Left forelimb (tissue), 1 donor: ENCODE data around the gene MAN1C1.

Experiments used
- DNase-seq: peaks from one replicate; pipeline ENCODE4 v3.0.0-alpha.2; 2018; ENCODE audit warnings: low spot score

The MAN1C1 gene

DNA sequence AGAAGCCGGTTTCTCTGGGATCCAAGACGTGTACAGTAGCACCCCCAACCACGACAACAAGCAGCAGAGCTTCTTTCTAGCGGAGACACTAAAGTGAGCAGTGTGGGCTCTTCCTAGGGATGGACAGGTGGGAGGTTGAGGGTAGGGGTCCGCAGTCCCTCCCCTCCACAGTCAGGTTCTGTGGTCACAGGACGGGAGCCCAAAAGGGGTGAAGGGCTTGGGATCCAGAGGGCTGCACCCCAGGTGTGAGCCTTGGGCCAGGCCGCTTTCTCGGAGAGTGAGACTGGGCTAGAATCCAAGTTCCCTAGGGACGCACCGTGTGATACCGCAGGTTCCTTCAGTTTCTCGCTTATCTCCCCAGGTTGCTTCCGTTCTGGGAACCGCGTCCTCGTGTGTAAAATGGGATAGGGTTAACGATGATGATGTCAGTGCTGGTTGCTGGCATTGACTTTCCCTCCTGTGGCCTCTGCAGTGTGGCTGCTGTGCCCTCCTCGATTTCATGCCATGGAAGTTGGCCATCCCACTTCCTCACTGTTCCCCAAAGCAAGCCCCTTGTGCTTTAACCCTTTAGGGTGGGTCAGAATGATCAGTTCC, 166.1 kb downstream of the MAN1C1 start:
- DNase-seq: no peak

DNA sequence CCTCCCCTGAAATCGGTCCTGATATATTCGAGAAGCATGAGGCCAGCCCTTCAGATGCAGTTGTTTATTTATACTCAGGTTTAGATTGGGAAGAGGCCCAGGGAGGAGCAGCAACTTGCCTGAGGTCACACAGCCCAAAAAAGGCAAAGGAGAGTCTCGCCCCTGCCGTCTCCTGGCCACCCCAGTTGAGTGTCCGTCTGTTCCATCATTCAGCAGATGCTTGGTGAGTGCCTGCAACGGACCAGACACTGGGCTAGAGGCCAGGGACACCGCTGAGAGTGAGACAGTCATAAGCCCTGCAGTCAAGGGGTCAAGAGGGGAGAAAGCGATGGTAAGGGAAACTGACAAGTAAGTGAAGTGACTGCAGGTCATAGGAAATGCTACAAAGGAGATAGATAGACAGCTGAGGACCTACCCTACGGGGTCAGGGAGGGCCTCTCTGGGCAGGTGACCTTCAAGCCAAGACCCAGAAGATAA, 168.0 kb downstream of the MAN1C1 start:
- no peak for DNase-seq

DNA sequence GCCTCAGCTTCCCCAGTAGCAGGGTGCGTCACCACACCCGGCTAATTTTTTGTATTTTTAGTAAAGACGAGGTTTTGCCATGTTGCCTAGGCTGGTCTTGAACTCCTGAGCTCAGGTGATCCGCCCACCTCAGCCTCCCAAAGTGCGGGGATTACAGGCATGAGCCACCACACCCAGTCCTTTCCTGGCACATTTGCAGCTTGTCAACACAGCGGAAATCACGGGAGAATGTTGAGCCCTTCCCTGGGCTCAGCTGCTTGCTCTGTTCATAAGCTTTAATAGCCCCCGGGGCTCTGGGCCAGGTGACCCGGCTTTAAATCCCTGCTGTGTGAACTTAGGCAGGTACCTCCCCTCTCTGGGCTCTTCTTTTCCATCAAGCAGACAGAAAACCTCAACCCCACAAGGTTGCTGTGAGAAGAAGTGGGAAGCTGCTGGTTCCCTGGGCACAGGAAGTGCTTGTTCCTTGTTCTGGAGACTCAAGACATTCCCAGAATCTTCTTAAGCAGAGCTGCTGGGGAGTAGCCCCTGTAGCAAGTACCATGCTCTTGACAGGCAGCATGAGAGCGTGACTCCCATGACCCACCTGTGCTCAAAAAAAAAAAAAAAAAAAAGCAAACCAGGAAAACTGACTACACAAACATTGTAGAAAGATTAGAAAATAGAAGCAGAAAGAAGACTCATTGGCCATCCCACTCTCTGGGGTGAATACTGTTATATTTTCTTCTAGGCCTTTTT, 168.9 kb downstream of the MAN1C1 start:
- no peak for DNase-seq

DNA sequence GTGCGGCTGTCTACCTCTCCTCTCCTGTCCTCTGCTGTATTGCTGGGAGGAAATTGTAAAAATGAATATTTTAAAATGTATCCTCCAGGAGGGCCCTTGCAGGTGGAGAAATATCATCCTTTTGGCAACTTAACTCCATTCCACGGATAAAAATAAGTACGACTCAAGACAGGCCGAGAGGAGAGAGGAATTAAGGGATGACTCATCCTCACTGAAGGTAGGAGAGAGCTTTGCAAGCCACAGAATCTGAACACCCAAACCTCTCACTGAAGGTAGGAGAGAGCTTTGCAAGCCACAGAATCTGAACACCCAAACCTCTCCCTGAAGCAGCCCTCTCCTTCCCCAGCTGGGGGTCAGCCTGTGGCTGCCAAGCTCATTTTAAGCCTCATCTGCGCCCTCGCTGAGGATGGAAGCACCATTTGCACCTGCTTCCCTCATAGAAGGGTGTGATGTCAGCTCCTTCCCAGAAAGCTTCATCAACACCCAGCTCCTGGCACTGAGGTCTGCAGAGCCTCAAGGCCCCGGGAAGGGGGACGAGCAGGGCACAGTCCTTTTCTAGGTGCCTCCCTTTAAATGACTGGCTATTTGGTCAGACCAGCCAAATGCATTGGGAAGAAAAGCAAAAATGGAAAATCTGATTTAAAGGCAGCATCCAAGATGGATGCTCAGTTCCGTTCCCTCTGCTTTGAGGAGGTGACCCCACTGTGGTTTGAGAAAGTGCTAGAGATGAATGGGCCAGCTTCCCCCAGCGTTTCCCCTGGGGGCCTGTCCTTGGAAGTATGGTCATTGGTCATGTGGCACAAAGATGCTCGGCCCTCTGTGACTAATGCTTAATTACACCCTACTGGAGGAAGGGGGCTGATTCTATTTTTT, 170.5 kb downstream of the MAN1C1 start:
- no peak for DNase-seq

DNA sequence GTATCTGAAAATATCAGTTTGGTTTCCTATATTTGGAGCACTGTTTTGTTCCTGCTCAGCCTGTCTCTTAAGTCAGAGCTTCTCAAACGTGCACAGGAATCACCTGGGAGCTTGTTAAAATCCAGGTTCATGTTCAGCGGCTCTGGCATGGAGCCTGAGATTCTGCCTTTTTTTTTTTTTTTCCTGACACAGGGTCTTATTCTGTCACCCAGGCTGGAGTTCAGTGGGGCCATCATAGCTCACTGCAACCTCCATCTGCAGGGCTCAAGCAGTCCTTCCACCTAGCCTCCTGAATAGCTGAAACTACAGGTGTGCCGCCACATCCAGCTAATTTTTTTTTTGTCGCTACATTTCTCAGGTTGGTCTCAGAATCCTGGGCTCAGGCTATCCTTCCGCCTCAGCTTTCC, 171.2 kb downstream of the MAN1C1 start:
- no peak for DNase-seq

DNA sequence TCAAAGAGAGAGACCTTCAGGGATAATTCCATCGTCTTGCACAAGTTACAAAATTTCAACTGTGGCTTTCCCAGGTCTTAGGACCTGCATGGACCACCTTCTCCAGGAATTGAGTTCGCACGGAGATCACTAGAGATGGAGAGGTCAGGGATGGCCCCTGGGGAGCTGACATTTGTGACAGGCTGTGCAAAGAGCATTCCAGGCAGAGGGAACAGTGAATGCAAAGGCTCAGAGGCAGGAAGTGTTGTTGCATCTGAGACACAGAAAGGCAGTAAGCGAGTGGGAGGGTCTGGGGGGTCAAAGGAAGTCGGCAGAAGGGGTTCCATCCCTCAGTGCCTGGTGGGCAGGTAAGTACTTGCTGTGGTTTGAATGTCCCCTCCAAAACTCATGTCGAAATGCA, 173.9 kb downstream of the MAN1C1 start:
- no peak for DNase-seq

DNA sequence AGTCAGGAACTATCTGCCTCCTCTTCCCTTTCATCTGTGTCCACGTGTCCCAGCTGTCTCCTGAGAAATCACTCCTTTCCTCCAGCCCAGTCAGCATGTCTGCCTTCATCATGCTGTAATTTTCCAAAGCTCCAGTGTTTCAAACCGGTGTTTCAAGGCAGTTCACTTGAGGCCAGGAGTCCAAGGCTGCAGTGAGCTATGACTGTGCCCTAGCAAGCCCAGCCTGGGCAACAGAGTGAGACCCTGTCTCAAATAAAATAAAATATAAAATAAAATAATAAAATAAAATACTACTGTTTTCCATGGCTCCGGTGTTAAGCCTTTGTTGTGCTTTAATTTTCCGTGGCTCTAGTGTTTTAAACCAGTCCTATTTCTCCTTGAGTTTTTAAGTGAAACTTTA, 175.5 kb downstream of the MAN1C1 start:
- DNase-seq: no peak

DNA sequence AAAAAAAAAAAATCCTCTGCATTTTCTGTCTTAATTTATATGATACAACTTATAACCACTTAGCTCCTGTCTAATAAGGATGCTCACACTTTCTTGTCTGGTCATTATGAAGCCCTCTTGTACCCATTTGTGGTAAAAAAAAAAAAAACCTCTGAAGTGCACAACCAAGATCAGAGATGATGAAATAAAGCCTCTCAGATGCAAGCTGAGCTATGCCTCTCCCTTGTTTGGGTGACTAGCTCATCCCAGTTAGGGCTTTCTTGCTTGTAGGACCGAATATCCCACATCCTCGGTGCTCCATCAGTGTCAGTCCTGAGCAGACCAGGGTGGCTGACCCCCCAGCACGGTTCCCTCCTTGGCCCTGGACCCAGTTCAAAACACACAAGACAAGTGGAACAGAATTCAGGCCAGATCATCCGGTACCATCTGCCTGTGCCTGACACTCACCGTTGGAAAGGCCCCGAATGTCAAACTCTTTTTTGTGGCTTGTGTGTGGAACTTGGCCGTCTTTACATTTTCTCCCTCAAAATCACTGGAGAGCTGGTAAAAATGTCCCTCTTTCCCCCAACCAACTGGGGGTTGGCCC, 177.1 kb downstream of the MAN1C1 start:
- DNase-seq: no peak

DNA sequence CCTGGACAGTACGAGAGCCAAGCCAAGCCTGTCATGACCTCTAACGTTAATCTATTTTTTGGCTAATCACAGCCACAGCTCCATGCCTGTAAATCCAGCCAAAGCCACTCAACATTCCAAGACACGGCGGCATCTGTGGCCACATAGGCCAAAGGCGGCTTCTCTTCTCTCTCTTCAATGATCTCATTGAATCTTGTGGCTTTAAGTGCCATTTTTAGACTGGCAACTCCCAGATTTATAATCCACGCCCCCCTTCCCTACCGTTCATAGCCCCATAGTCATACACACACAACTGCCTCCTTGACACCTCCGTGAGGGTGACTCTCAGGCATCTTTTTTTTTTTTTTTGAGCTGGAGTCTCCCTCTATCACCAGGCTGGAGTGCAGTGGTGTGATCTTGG, 177.7 kb downstream of the MAN1C1 start:
- no peak for DNase-seq

DNA sequence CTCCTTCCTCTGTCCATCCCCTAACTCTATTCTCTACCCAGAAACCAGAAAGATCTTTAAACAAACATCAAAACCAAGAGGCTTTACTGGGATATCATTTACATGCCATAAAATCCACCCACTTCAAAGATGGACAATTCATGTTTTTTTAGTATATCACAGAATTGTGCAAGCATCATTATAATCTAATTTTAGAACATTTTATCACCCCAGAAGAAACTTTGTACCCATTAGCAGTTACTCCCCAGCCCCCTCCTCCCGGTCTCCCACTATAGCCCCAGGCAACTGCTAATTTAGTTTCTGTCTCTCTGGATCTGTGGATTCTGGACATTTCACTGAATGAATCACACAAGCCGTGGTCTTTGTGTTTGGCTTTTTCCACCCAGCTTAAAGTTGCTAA, 178.6 kb downstream of the MAN1C1 start:
- no peak for DNase-seq

DNA sequence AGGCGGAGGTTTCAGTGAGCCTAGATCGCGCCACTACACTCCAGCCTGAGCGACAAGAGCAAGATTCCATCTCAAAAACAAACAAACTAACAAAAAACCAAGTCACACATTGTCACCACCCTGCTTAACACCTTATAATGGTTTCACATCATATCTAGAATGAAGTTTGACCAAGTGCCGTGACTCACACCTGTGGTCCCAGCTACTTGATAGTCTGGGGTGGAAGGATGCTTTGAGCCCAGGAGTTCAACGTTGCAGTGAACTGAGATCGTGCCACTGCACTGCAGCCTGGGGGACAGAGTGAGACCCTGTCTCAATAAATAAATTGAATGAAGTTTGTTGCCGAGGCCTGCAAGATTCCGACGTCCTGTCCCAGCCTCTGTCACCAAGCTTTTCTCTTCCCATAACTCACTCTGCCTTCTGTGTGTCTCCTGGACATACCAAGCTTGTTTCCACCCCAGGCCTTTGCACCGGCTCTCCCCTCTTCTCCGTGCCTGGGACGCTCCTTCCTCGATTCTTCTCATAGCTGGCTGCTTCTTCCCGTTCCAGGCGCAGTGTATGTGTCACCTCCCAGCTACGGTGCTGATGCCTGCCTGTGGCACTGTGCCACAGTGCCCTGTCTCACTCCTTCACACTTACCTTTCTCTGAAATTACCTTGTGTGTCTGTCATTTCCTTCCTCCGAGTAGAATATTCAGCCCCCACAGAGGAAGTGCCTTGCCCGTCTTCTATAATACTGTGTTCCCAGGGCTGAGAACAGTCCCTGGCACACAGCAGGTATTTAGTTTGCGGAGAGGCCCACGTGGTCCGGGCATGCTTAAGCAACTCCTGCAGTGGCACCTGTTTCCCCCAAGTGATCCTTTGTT, 179.6 kb downstream of the MAN1C1 start:
- DNase-seq: no peak

DNA sequence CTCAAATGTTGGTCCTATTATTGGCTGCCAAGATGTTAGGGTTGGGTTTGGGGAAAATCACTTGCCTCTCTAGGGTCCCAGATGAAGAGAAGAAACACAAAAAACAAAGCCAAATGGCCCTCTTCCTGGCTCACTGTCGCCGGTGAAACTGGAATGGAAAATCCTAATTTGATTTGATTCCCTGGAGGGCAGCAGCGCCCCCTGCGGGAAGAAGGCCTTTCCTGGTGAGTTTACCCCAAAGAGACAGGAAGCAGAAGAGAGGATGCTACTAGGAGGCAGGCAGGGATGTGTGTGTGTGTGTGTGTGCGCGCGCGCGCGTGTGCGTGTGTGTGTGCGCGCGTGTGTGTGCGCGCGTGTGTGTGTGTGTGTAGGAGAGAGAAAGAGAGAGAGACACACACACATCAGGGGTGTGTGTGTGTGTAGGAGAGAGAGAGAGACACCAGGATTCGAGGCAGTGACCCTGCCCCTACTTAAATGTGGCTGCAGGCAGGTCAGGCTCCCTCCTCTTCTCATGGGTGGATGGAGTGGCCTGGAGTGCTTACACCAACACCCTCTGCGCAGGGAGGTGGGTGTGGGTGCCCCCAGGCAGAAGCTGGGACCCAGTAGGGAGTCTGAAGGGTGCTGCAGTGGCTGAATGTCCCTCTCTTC, 180.3 kb downstream of the MAN1C1 start:
- DNase-seq: no peak

DNA sequence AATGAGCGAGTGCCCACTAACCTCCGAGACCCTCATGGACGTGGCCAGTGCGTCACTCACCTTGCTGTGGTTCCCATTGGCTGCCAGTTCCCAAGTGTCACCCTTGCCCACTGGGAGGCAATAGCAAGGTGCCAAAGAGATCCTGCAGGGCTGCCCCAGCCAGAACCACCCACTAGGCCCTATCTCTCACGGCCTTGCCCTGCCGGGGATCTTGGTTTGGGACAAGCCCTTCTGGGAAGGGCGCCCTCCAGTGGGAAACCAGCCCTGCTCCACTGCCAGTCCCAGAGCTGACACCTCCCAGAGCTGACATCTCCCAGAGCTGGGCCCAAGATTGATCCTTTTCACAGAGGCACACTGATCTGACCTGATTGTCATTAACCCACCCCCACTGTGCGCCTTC, 181.3 kb downstream of the MAN1C1 start:
- no peak for DNase-seq

DNA sequence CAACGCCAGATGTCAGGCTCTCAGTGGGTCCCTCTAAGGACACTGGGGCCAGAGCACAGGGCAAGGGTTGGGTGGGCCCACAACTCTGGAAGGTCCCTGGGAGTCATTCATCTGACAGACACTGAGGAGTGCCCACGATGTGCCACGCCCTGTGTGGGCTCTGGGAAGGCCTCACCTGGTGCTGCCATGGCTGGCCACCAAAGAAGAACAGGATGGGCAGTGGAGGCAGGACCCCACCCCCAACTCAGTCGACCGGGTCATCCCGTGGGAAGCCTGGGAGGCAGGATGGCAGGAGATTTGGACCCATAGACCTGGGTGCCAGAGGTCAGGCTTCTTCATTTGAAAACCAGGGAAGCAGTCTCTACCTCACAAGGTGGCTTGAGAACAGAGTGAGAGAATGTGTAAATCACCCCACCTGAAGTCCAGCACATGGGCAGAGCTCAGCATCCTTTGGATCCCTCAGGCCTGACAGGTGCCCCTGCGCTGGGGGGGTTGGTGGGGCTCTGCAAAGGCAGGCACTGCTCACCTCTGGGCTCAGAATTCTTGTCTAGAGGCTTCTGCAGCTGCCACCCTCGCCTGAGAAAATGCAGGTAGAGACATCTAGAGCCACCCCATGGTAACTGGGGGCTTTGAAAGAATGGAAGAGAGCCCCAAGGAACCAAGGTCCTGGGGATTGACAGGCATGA, 182.2 kb downstream of the MAN1C1 start:
- no peak for DNase-seq

DNA sequence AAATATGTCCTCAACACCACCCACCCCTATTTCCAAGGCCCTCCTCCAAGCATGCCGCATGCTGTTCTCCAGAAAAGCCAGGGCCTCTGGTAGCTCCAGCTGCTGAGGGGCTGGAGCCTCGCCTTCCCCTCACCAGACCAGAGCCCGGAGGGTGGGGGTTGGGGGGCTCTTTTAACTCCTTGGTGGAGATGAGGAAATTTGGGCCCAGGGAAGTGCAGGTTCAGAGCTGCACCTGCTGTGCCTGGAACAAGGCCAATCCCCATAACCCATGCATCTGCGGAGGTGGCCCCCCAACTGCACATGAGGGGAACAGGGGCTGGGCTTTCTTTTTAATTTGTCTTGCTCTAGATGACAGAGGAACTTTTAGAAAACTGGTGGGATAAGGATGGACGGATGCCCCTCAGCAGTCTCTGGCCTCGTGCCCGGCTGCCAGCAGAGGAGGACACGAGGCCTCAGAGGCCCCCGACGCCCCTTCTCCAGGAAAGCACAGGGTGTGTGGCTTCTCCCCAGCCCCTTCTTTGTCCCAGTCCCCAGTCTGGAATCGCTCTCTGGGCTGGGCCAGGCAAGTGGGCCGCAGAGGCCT, 182.9 kb downstream of the MAN1C1 start:
- DNase-seq: no peak

DNA sequence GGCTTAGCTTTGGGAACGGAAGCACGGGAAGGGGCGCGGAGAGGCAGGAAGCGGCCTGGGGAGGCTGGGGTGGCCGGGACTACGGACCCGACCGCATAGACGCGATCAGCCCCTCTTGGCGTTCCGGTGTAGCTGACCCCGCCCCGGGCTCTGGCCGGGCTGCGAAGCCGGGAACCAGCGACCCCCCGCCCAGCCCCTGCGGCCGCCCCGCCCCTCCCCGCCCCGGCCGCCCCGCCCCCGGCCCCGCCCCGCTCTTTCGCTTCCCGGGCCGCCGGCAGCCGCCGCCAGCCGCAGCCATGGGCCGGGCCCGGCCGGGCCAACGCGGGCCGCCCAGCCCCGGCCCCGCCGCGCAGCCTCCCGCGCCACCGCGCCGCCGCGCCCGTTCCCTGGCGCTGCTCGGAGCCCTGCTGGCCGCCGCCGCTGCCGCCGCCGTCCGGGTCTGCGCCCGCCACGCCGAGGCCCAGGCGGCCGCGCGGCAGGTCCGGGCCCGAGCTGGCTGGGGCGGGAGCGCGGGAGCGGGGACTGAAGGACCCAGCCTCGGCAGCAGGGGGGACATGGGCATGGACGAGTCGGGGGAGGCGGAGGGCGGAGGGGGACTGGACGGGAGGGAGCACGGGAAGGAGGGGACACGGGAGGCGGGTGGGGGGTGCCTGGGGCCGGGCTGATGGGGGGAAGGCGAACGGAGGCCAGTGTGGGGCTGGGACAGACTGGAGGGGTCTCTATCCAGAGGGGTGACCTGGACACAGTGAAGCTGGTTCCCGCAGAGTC, 183.5 kb downstream of the MAN1C1 start, which contains the start of gene SELENON:
TSS of gene SELENON (plus strand) at position 259 of the 768 bp plus-strand sequence. CDS start at position 297, 38 bp downstream.
- peak; percentile 86 for DNase-seq

DNA sequence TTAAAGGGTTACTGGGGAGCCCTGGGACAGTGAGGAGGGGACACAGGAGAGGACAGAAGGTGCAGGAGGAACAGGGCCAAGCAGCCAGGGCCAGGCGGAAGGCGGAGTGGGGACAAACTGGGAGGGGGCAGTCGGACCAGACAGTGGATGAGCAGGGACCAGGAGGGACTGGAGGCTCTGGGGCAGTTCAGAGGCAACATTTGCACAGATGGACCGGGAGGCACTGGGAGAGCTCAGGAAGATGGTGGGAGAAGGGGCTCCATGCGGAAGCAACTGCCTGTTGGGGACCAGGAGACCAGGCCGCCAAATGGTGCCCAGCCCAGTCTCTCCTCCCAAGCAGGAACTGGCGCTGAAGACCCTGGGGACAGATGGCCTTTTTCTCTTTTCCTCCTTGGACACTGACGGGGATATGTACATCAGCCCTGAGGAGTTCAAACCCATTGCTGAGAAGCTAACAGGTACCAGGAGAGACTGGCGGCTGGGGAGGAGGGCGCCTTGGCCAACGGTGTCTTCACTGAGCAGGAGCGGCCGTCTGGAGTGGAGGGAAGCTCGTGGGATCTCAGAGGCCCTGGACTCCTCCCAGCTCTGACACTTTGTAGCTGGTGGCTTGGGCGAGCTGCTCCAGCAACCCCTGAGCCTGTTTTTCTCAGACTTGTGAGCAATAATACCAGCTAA, 184.2 kb downstream of the MAN1C1 start:
- DNase-seq: no peak

DNA sequence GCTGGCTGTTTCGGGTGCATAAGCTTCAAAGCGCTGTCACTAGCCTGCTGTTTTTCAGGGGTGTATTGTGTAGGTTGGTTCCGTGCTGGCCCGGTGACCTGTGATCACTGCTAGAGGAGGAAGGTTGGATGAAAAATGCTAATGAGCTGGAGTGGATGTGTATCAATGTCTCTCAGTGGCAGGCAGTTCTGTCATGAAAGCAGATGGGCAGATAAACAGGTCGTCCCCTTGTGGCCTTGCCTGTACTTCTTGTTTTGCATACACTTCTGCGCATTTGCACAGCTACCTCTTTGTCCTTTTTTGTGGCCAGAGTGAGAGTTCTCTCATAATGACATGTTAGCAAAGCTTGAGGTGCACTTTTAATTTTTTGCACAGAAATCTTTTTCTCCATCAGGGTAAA, 186.3 kb downstream of the MAN1C1 start:
- DNase-seq: no peak

DNA sequence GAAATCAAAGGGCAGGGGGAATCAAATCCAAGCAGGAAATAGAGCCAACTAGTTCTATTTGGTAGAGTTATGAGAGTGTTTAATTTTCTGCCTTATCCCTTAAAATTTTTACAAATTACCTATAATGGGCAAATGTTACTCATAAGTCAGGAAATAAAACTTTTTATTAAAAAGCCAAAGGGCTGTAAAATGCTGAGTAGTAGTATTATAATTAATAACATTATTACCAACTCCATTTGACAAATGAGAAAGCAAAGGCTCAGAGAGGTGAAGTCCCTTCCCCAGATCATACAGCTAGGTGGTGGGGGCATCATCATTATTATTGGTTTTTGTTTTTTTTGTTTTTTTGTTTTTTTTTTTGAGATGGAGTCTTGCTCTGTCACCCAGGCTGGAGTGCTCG, 186.8 kb downstream of the MAN1C1 start:
- no peak for DNase-seq
